HepG2 (cell line): ENCODE data around the gene APRT. TPM values are rescaled to one million over a fixed set of nuclear protein-coding genes. Genes with fewer than 3 reads are reported as not detected.
A peak's percentile ranks its signal among the peaks of the same experiment; 100 is the strongest.

Source experiments
- DNMT3B ChIP-seq: conservative IDR thresholded peaks from 2 replicates; pipeline ENCODE4 v1.6.1; 2016; ENCODE audit warnings: missing biosample characterization, control low read depth
- GTF2F1 ChIP-seq: fragments of 150-350 bp; IDR thresholded peaks from 2 replicates; pipeline ENCODE4 v1.6.1; 2014; ENCODE audit warnings: low read length
- NR3C1 ChIP-seq: sonication (generic); formaldehyde crosslinking; IDR thresholded peaks from 2 replicates; pipeline ENCODE4 v1.4.0; 2020; ENCODE audit warnings: missing genetic modification reagents
- RFX1 ChIP-seq: fragments of 450-650 bp; IDR thresholded peaks from 2 replicates; pipeline ENCODE4 v1.6.1; 2017
- SRSF9 ChIP-seq: fragments of 200-400 bp; formaldehyde crosslinking; IDR thresholded peaks from 2 replicates; pipeline ENCODE4 v1.6.1; 2018; ENCODE audit warnings: borderline replicate concordance, mild to moderate bottlenecking, low read depth, low read length; ENCODE audit not compliant: insufficient read depth, poor library complexity, severe bottlenecking
- STAT5B ChIP-seq: sonication (generic); formaldehyde crosslinking; IDR thresholded peaks from 2 replicates; pipeline ENCODE4 v1.4.0; 2020; ENCODE audit warnings: missing genetic modification reagents
- ZBTB40 ChIP-seq, 2 experiments: fragments of 450-650 bp in 1 of 2; sonication (generic) in 1 of 2; formaldehyde crosslinking in 1 of 2; IDR thresholded peaks; 2 replicates each; pipeline versions ENCODE4 v1.6.1 to v1.8.0; 2016 to 2022; ENCODE audit warnings: antibody characterized with exemption in 1 of 2, mild to moderate bottlenecking in 1 of 2, missing genetic modification reagents in 1 of 2
- ZC3H13 ChIP-seq: sonication (generic); formaldehyde crosslinking; IDR thresholded peaks from 2 replicates; pipeline ENCODE4 v1.8.1; 2023; ENCODE audit warnings: mild to moderate bottlenecking, missing genetic modification reagents, moderate library complexity
- ZNF10 ChIP-seq: sonication (generic); formaldehyde crosslinking; IDR thresholded peaks from 2 replicates; pipeline ENCODE4 v1.4.0; 2020; ENCODE audit warnings: mild to moderate bottlenecking, low read depth, missing genetic modification reagents, borderline replicate concordance
- ZNF468 ChIP-seq: sonication (generic); formaldehyde crosslinking; IDR thresholded peaks from 2 replicates; pipeline ENCODE4 v1.8.0; 2022; ENCODE audit warnings: mild to moderate bottlenecking, moderate library complexity, missing genetic modification reagents
- ZNF557 ChIP-seq: sonication (generic); formaldehyde crosslinking; IDR thresholded peaks from 2 replicates; pipeline ENCODE4 v1.4.0; 2020; ENCODE audit warnings: missing genetic modification reagents
- ZUFSP ChIP-seq: sonication (generic); formaldehyde crosslinking; IDR thresholded peaks from 2 replicates; pipeline ENCODE4 v1.9.0; 2021; ENCODE audit warnings: missing genetic modification reagents, mild to moderate bottlenecking, borderline replicate concordance
- polyA plus RNA-seq, 8 experiments: library from polyadenylated mRNA; depleted of rRNA in 3 of 8; stranded (reverse) in 7 of 8; unstranded in 1 of 8; fragments of >200 nt; fragmentation: Illumina TruSeq in 4 of 8; extraction: Trizol in 4 of 8; gene quantifications; 2 replicates each; pipeline versions ENCODE4 v1.2.1 to v1.2.3, GENCODE V29; 2011 to 2016; ENCODE audit warnings: low read depth in 4 of 8, missing spikeins in 1 of 8, mixed read lengths in 1 of 8; ENCODE audit not compliant: insufficient read depth in 1 of 8
- total RNA-seq, 5 experiments: library from RNA; depleted of rRNA; stranded (reverse); fragments of >200 nt; fragmentation: Illumina TruSeq; extraction: Trizol; gene quantifications; 2 replicates each; pipeline ENCODE4 v1.2.3, GENCODE V29; 2016; ENCODE audit warnings: low read depth in 1 of 5
- TF ChIP-seq, protein P1 (sequence below): sonication (generic); formaldehyde crosslinking; IDR thresholded peaks from 2 replicates; pipeline ENCODE4 v1.5.1; 2020; ENCODE audit warnings: missing genetic modification reagents, mild to moderate bottlenecking, borderline replicate concordance

The APRT gene
- total and polyA plus RNA-seq, 2 of the 13 experiments (the other 11 are each of a cell fraction or from before 2014, with no cell fraction given), result 155 to 242 TPM

DNA sequence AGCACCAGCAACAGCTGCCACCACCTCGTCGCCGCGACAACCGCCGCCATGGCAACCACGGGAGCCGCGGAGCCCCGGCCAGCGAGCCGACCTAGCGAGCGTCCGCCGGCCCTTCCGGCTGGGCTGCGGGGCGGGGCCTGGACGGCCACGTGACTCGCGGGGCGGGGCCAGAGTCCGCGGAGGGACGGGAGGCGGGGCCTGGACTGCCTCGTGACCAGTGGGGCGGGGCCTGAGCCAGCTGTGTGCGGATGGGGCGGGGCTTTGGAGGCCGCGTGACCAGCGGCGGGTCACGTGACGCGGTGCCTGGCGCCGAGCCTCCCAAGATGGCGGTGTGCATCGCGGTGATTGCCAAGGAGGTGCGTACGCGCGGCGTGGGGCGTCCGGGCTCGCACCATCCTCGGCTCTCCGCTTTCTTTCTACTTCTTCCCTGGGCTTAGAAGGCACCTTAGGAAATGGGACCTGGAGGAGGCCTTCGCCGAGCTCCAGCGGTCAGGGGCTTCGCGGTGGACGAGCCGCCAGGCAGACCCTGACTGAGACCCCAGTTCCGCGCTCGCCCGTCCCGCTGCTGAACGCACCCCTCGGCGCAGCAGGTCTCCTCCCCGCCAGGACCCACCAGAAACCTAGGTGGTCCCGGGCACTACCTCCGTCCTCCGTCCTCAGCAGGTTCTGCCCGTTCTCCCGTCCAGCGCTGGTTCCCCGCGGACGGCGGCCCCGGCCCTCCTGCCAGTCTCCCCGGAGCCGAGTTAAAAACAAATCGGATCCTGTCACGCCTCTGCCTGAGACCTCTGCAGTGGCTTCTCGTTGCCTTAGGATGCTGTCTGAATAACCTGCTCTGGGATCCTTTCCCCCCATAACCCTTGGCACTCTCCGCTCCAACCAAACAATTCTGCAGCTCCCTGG, 45.4 kb upstream of the APRT start, which contains the start of the genes GALNS and TRAPPC2L (continued):
- no peak for TF ChIP-seq ZNF557 (CRISPR knock-in tag)
- 0 out of 2 replicates have a peak, but pooled peaks have one; percentile 27 for TF ChIP-seq DNMT3B (CRISPR knock-in tag)
- TF ChIP-seq ZUFSP (CRISPR knock-in tag), result no peak
- TF ChIP-seq ZNF468 (CRISPR knock-in tag), result 0 out of 2 replicates have a peak, but pooled peaks have one; percentile 61
- peak; percentile 97 for TF ChIP-seq RFX1
- TF ChIP-seq SRSF9, result no peak
- no peak for TF ChIP-seq STAT5B (CRISPR knock-in tag)
- peak; percentile 85 for TF ChIP-seq ZC3H13
- TF ChIP-seq NR3C1 (CRISPR knock-in tag), result no peak
- TF ChIP-seq ZNF10 (CRISPR knock-in tag), result no peak
- peak; percentile 92 for TF ChIP-seq GTF2F1
- TF ChIP-seq, protein P1, sequence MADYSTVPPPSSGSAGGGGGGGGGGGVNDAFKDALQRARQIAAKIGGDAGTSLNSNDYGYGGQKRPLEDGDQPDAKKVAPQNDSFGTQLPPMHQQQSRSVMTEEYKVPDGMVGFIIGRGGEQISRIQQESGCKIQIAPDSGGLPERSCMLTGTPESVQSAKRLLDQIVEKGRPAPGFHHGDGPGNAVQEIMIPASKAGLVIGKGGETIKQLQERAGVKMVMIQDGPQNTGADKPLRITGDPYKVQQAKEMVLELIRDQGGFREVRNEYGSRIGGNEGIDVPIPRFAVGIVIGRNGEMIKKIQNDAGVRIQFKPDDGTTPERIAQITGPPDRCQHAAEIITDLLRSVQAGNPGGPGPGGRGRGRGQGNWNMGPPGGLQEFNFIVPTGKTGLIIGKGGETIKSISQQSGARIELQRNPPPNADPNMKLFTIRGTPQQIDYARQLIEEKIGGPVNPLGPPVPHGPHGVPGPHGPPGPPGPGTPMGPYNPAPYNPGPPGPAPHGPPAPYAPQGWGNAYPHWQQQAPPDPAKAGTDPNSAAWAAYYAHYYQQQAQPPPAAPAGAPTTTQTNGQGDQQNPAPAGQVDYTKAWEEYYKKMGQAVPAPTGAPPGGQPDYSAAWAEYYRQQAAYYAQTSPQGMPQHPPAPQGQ (CRISPR knock-in tag), result no peak
- no peak for TF ChIP-seq ZBTB40 (IDR thresholded peaks at IDR 0.05)
- TF ChIP-seq ZBTB40 (CRISPR knock-in tag; IDR thresholded peaks at IDR 0.05), result no peak; the same call in 1 of the 2 replicates
